ENCODE measurements around the gene PPP2R2D.
A peak's percentile ranks its signal among the peaks of the same experiment; 100 is the strongest.

Gene PPP2R2D
- total RNA-seq, result 84.0 to 87.6 reads per million in 2 donors

DNA sequence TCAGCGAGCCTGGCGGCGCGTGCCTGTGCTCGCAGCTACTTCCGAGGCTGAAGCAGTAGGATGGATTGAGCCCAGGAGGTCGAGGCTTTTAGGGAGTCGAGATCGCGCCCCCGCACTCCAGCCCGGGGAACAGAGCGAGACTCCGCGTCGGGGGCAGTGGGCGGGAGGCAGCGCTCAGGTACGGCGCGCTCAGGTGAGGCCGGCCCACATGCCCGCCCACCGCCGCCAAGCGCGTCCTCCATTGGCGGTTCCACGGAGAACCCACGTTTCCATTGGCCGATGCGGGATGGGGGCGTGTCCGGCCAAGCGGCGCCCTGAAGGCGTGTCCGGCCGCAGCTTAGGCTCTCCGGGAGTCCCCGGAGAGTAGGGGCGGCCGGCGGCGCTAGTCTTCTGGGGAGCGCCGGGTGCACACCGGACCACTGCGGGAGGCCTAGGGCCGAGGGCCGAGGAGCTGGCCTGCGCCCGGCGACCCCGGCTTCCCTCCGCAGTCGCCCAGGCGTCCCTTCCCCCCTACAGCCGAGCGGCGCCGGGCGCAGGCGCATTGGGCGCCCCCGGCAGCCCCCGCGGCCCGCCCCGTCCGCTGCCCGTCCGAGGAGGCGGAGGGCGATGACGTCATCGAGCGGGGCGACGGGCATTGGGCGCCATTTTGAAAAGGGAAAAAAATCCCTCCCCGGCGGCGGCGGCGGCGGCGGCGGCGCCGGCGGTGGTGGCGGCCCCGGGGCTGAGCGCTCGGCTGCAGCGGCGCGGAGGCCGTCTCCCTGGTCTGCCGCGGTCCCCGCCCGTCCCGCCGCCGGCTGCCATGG, at the start of gene PPP2R2D:
PPP2R2D (plus strand) TSS at position 659 of the 803 bp plus-strand sequence; CDS start at position 800, 141 bp downstream.
- DNase-seq, result peak; percentile 94

GRCh38 chr10:131851346-131851745, 49.5 kb upstream of the PPP2R2D start:
- DNase-seq, result no peak

GRCh38 chr10:131852176-131852822, 48.5 kb upstream of the PPP2R2D start:
- no peak for DNase-seq

DNA sequence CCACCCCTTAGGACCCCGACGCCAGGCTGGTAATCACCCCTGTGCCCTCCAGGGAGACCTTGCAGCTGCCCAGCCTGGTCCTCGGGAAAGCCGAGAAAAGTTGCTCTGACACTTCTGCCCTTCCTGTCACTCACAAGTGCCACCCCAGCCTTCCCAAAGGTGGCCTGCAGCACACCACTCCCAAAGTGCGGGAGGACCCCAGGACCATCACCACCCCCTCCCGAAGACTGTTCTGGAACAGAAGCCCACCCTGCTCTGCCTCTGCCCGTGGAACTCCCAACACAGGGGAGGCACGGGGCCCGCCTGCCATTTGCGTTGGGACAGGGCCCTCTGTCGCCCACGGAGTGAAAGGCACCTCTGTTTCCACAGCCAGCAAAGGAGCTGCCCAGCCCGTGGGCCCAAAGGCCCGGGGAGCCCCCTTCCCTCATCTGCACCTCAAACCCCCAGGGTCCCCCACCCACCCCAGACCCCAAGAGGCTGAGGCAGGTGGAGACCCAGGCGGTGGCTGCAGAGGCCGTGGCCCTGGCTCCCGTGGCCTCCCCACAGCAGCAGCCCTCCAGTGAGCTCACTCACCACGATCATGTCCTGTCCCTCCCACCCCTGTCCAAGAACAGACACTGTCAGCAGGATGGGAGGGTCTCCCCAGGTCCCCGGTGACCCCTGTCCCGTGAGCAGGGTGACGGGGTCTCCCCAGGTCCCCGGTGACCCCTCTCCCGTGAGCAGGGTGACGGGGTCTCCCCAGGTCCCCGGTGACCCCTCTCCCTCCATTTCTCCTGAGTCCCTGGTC, 47.8 kb upstream of the PPP2R2D start:
- no peak for DNase-seq

DNA sequence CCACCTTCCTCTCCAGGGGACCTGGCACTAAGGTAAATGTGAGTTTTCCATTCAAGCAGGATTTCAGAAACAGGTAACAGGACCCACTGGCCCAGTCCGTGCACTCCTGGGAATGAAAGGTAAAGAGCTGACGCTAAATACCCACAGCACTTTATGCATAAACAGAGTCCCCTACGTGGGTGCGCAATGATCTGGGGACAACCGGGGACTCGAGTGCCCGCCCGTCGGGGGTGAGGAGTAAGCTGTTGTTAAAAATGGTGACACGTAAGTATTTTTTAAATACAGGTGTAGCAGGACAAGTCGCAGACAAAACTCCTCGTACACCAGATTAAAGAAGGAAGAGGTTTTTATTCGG, 47.2 kb upstream of the PPP2R2D start:
- no peak for DNase-seq

DNA sequence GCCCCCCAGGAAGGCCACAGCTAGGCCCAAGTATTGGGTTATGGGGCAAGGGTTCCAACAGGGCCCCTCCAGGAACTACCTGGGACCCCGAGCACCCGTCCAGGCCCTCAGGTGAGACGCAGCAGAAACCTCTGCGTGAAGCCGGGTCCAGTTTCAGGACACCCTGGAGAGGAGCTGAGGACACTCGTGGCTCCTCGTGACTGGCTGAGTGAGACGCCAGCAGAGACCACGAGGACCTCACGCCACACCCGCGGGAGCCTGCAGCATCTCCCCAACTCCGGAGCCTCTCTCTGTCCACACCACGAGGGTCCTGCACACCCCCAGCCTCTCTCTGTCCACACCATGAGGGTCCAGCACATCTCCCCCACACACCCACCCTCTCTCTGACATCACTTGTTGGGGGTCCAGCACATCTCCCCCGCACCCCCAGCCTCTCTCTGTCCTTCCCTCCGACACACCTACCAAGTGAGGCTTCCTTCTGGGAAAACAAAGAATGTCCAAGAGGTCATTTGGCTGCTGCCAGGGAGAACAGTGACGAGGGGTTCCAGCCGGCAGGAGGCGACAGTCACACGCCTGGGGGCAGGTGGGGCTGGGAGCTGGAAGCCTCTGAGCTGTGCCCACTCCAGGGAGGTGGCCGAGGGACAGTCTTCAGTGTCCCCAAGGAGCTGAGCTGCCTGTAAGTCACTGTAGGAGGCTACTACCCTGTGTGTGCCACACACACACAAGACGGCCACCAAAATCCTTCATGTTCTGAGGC, 46.1 kb upstream of the PPP2R2D start:
- DNase-seq, result no peak

- no peak for DNase-seq
These were observed 45.1 kb upstream of the PPP2R2D start for GRCh38 chr10:131855461-131856401.

GRCh38 chr10:131856441-131857094, 44.2 kb upstream of the PPP2R2D start:
- DNase-seq, result no peak

DNA sequence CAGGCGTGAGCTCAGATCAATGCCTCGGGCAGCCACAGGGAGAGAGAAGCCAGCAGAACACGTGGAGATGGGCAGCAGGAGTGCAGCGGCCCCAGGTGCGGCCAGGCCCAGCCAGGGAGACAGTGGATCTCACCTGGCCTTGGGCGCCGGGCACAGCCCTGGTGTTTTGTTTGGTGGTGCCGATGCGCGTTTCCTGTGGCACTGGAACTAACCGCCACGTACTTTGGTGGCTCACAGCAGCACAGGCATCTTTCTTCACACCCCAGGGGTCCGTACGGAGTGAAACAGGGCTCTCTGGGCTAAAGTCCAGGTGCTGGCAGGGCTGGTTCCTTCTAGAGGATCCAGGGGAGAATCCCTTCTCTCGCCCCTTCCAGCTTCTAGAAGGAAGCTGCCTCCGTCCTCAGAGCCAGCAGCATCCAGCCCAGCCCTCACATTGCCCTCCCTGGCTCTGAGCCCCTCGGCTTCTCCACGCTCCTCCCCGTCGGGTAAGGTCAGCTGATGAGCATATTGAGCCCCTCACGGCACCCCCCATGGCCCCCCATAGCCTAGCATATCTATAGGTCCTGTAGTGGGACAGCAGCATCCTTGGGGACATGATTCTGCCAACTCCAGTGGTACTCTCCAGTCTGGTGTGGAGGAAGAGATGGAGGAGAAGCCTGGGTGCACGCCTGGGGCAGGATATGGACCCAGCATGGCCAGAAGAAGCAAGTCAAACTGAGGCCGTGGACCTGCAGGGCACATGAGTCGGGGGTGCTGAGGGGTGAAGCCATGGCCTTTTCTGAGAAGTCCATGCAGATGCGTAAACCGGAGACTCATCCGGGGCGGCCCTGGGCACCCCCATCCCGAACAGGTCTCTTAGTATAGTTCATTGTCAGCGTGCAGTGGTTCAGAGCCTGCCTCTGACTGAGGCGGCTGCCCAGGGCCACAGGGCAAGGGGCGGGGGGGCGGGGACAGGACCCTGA, 43.4 kb upstream of the PPP2R2D start:
- no peak for DNase-seq

DNA sequence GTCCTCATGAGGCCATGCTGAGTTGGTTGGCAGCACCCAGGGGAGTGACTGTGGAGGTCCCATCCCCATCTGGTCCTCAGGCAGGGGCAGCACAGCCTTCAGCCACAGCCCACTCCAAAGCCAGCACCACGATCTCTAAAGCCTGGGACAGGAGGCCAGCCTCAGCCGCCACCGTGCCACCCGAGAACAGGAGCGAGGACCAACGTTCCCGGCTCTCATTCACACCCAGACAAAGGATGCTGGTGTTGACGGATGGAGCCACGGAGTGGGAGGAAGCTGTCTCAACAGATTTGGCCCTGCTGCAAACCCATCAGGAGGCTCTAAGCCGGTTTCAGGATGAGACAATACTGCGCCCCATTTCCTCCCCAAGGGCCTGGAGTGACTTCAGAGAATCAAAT, 42.7 kb upstream of the PPP2R2D start:
- no peak for DNase-seq

DNA sequence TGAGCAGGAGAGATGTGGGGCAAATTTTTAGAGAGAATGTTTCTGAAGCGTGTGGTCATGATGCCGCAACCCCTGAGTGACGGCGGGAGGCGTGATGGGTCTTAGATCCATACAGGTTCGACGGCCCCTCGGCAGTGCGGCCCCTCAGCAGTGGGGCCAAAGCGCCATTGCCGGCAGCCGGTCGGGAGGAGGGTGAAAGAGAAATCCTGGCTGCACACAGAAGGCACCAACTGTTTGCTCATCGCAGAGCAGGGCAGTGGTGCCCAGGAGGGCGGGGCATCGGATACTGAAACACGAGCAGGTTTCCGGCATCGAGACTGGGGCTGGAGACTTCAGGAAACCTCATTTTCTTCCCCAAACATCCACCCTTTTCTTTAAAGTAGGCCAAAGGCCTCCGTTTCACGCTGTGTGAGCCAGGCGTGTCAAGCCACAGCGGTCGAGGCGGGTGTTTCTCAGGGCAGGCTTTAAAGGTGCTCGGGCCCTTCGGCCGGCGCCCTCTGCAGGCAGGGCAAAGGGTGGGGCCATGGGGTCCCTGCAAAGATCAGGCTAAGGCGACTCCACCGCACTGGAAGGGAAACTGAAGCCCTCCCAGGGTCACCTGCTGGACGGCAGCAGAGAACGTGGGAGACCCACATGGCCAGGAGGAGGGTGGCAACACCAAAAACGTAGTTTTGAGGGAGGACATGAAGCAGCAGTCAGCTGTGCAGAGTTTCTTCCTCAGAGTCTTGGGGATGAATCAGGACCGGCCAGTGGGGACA, 42.0 kb upstream of the PPP2R2D start:
- DNase-seq, result no peak

- no peak for DNase-seq
These were observed 41.3 kb upstream of the PPP2R2D start for GRCh38 chr10:131859341-131860020.

DNA sequence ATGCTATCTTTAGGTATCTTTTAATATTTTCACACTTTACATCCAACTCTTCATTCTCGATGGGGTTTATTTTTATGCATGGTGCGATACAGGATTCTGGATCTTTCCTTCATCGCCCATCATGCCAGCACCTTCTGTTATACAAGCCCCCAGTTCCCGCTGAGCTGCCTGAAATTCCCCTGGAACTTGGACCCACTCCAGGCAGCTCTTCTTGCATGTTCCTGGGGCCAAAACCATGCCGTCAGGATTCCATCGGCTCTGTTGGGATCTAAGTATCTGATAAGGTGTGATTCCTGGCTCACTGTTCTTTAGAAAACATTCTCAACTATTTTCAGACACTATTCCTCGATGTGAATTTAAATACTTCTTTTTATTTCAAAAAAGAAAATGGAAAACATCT, 40.5 kb upstream of the PPP2R2D start:
- no peak for DNase-seq

DNA sequence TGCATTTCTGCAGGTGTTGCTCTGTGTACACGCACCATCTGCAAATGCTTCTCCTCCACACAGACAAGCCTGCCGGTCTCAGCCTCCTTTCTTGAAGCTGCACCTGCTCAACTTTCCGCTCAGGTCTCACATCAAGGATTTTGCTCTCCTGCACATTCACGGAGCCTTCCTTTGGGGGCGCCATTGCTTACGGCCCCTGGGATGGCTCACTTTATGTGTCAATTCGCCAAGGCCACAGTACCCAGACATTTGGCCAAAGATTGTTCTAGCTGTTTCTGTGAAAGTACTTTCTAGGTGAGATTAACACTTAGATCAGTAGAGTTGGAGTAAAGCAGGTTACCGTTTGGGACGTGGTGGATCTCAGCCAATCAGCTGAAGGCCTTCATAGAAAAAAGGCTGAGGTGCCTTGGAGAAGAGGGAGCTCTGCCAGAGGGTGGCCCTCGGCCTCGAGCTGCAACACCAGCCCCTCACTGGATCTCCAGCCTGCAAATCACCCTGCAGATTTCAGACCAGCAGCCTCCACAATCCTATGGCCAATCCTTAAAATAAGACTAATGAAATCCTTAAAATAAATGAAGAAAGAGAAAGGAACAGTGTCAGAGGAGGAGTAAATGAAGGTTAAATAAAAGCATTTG, 39.9 kb upstream of the PPP2R2D start:
- DNase-seq, result no peak

- DNase-seq, result no peak
These were observed 38.3 kb upstream of the PPP2R2D start for GRCh38 chr10:131862548-131862947.

GRCh38 chr10:131865223-131865917, 35.4 kb upstream of the PPP2R2D start:
- no peak for DNase-seq

DNA sequence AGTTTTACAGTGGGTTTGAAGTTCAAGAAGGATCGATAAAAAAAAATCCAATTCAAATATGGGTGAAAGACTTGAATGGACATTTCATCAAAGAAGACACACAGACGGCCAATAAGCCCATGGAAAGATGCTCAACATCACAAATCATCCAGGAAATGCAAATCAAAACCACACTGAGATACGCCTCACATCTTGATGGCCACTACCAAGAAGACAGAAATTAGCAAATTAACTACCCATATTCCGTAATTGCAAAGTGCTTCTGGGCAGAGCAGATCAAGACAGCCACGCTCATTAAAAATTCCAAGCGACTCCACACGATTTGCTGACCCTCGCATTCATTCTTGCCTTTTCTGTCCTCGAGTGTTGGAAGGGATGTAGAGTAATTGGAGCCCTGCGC, 34.1 kb upstream of the PPP2R2D start:
- DNase-seq, result no peak
